ACHN (cell line): ENCODE results near the gene CRYBA4.

Source experiments
- DNase-seq: peaks from one replicate; pipeline ENCODE4 v3.0.0-alpha.2; 2015
- in situ Hi-C: cut with HindIII; loops from 2 replicates; pipeline ENCODE4 v1.10.0; 2017; ENCODE audit warnings: low sequenced_read_pairs, low pct_ligation_motif_present, low pct_unique_long_range_greater_than_20kb

CRYBA4 gene

DNA sequence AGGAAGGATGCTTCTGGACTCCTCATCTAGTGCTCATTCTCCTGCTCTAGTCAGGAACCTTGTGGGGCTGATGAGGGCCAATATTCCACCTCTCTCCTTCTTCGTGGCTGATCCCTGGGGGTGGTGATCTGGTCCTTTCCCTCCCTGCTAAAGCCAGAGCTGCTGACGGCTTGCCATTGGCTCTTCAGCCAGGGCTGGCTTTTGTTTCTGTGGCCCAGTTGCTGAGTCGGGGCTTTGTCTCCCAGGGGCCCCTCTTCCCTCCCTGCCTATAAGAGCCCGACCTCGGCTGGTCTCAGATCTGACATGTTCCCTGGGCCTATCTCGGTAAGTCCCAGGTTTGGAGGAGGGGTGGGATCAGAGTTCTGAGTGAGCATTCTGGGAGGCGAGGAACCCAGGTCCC is at the start of gene CRYBA4:
TSS of gene CRYBA4 (plus strand) at position 301 of the 400 bp plus-strand sequence. CDS start 634 bp downstream, outside the sequence.
- in situ Hi-C loops, result no loop called here
- no peak for DNase-seq

- no peak for DNase-seq
- in situ Hi-C loops, result no loop called here
Observed at GRCh38 chr22:26573026-26573662, 48.6 kb upstream of the CRYBA4 start.

- in situ Hi-C loops, result no loop called here
Observed at GRCh38 chr22:26574001-26574723, 47.6 kb upstream of the CRYBA4 start.

DNA sequence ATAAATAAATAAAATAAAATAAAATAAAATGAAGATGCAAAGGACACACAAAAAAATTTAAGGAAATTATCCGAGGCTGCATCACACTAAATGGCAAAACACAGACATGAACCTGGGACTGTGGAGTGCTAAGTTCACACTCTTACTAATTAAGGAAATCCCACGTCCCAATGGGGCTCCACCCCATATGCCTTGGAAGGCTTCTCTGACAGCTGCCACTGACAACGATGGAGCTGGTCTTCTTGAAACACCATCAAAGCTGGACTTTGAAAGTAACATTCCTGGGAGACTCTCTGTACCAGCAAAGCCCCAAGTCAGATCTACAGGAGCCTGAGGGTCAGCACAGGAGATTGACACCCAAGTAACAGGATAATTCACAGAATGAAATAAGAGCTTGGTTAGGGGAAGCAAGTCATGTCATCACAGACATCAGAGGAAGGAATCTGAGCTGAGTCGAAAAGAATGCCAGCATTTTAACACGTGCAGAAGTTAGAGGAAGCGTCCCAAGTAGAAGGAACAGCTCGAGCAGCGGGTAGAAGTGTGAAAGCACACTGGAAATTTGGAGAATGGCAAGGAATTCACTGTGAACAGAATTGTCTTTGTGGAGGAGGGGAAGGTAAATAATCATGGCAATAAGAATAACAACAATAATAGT is 45.6 kb upstream of the CRYBA4 start:
- in situ Hi-C loops, result no loop called here
- no peak for DNase-seq

More at GRCh38 chr22:26574001-26574723, 47.6 kb upstream of the CRYBA4 start:
- DNase-seq, result no peak

GRCh38 chr22:26577081-26577480 is 44.7 kb upstream of the CRYBA4 start:
- no peak for DNase-seq
- in situ Hi-C loops, result no loop called here

DNA sequence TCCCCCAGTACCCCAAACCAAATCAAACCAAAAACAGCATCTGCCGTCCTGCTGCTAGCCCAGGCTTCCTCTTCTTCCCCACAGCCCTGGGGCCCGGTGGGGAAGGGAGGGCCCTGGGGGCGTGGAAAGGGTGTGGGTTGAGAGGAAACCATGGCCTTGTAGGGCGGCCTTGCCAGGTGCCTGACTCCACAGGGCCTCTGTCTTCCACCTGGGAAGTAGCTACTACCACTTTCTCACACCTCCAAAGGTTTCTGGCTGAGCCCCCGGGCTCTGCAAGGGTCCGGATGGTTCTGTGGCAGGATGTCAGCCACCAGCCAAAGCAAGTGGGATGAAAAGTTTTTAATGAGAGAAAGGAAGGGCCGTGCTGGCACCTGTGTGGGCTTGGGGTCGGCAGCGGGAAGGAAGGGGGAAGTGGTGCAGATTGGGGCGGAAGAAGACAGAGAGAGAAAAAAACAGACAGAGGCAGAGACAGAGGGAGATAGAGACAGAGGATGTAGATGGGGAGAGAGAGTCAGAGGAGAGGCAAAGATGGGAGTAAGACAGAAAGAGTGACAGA is 42.4 kb upstream of the CRYBA4 start:
- DNase-seq, result no peak
- in situ Hi-C loops, result no loop called here

DNA sequence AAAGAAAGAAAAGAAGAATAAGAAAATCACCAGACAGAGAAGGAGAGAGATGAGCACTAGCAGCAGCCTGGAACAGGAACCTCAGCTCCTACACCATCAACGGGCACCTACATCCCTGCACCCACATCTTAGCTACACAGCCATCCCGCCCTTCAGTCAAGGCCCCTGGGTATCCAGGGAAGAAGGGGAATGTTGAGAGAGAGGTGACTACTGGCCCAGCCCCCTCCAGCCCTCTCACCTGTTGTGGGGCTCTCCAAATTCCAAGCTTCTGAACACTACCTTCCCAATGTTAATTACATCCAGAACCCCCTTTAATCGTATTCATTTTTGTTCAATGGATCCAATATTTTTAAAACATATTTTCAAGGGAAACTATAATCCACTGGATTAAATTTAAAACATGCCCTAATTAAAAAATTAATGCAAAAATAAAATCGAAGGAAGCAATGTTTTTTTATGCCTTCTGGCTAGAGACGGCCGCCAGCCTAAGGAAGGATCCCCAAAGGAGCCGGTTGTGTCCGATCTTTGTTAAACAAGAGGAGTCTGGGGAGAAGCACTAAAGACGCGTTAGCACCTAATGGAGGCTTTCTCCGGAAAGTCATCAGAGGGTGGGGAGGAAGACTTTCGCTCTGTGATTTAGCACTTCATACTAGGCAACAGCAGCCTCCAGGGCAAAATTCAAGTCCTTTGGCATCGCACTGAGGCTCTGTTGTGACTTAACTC is 41.4 kb upstream of the CRYBA4 start:
- in situ Hi-C loops, result no loop called here
- no peak for DNase-seq

- DNase-seq, result no peak
- in situ Hi-C loops, result no loop called here
Observed at GRCh38 chr22:26581026-26581425, 40.7 kb upstream of the CRYBA4 start.

- in situ Hi-C loops, result no loop called here
- no peak for DNase-seq
Observed at GRCh38 chr22:26581633-26582168, 40.1 kb upstream of the CRYBA4 start.

- DNase-seq, result no peak
- in situ Hi-C loops, result no loop called here
Observed at GRCh38 chr22:26584010-26584409, 37.8 kb upstream of the CRYBA4 start.

- in situ Hi-C loops, result no loop called here
- DNase-seq, result peak; percentile 91
Observed at GRCh38 chr22:26585104-26585790, 36.5 kb upstream of the CRYBA4 start.

GRCh38 chr22:26586556-26587325 is 35.0 kb upstream of the CRYBA4 start:
- in situ Hi-C loops, result no loop called here
- DNase-seq, result no peak

DNA sequence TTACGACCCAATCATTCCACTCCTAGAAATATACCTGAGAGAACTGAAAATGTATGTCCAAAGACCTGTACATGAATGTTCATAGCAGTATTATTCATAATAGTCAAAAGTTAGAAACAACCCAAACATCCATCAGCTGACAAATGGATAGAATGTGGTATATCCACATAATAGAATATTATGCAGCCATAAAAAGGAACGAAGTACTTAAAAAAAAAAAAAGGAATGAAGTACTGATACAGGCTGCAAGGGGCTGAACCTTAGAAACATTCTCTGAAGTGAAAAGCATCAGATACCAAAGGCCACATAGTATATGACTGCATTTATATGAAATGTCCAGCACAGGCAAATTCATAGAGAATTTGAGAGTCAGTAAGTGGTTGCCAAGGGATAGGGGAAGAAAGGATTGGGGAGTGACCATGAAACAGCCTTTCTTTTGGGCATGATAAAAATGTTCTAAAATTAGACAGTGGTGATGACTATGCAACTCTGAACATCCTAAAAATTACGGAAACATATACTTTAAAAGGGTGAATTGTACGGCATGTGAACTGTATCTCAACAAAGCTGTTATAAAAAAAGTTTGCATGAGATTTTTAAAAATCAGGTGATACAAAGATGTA is 33.7 kb upstream of the CRYBA4 start:
- no peak for DNase-seq
- in situ Hi-C loops, result no loop called here

DNA sequence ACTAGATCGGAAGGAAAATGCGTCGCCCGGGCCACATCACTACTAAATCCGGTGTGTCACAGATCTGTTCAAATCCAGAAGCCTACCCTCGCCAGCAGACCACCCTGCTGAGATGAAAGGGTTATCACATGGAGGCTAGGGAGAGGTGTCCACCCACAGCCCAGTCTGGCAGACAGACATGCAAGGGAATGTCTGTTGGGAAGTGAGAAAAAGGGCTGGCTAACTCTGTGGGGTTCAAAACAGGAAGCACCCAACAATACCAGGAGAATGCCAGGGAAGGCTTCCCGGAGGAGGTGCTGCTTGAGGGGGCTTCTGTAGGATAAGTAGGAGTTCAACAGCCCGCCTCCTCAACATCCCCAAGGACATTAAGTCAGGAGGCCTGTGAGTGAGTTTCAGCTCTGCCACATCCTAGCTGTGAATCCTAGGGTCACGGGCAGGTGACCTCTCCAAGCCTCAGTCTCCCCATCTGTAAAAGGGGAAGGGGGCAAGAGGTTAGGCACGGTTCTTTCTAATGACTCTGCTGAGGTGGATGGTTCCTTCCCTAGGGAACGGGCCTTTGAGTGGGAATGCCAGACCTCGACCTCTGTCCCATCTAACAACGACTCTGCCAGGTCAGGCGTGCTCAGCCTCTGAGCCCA is 32.9 kb upstream of the CRYBA4 start:
- DNase-seq, result no peak
- in situ Hi-C loops, result no loop called here

- DNase-seq, result peak; percentile 8
- in situ Hi-C loops, result no loop called here
Observed at GRCh38 chr22:26589367-26589844, 32.4 kb upstream of the CRYBA4 start.
